Spleen (tissue), 7 donors: Measurements from ENCODE around the gene GRAMD1B.

ENCODE experiments used
- POLR2A ChIP-seq, 3 donors: fragments of 450-650 bp; IDR thresholded peaks; one replicate each; pipeline ENCODE4 v1.5.1; 2017; ENCODE audit warnings: antibody characterized with exemption in 3 of 3, mild to moderate bottlenecking in 1 of 3
- TF ChIP-seq, protein P1 (sequence below), 11 experiments: fragments of 200-600 bp in 7 of 11; fragments of 450-650 bp in 4 of 11; sonication (generic) in 4 of 11; IDR thresholded peaks in 8 of 11; conservative IDR thresholded peaks in 3 of 11; 1 replicate in 7 of 11; 2 replicates in 4 of 11; pipeline versions ENCODE4 v1.4.0 to v1.8.0; 2016 to 2021; ENCODE audit warnings: antibody characterized with exemption in 11 of 11, inconsistent platforms in 4 of 11, mild to moderate bottlenecking in 1 of 11
- donor health status: DM: no; HTN: no; CAD: no; lungs with moderate emphysema.
- donor health status: DM: no; HTN: no; CAD: no.
- donor health status: DM: no; HTN: no; CAD: no.

DNA sequence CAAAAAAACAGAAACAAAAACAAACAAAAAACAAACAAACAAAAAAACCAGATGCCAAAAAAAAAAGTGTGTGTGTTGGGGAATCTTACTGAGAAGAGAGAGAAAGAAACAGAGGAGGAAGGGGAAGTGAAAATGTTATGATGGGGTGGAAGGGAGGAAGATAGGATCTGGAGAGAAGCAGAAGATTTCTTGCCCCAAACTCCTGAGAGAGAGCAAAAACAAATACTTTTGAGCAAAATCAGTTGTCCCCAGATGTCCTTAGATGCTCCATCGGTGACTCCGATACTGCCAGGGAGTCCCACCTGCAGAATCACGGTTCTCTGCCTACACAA, 19.9 kb upstream of the GRAMD1B start:
- TF ChIP-seq, protein P1, sequence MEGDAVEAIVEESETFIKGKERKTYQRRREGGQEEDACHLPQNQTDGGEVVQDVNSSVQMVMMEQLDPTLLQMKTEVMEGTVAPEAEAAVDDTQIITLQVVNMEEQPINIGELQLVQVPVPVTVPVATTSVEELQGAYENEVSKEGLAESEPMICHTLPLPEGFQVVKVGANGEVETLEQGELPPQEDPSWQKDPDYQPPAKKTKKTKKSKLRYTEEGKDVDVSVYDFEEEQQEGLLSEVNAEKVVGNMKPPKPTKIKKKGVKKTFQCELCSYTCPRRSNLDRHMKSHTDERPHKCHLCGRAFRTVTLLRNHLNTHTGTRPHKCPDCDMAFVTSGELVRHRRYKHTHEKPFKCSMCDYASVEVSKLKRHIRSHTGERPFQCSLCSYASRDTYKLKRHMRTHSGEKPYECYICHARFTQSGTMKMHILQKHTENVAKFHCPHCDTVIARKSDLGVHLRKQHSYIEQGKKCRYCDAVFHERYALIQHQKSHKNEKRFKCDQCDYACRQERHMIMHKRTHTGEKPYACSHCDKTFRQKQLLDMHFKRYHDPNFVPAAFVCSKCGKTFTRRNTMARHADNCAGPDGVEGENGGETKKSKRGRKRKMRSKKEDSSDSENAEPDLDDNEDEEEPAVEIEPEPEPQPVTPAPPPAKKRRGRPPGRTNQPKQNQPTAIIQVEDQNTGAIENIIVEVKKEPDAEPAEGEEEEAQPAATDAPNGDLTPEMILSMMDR (IDR thresholded peaks at IDR 0.05 in 8 of 11, conservative IDR thresholded peaks at IDR 0.05 in 3 of 11), result no peak
- no peak for TF ChIP-seq POLR2A (IDR thresholded peaks at IDR 0.05)
